Measurements from ENCODE around the gene PSMC3IP. TPM values are rescaled to one million over a fixed set of nuclear protein-coding genes. Genes with fewer than 3 reads are reported as not detected.

PSMC3IP gene
- polyA plus RNA-seq, 1 donor from 2014 or later, result 22.5 TPM

DNA sequence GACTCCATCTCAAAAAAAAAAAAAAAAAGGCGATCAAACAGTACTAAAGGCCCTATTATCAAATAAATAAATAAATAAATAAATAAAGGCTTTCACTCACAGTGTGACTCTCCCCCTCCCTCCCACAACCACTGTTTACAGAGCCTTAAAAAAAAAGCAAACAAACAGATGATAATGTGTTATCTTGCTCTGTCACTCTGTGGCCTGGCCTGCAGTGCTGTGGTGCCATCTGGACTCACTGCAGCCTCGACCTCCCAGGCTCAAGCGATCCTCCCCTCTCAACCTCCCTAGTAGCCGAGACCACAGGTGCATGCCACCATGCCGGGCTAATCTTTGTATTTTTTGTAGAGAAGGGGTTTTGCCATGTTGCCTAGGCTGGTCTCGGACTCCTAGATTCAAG, 49.6 kb downstream of the PSMC3IP start:
- Histone ChIP-seq H3K9ac (ENCODE audit: low read length) (no peak overlapping the region), H3K4me3 (ENCODE audit: low read length) (no peak overlapping the region), H3K36me3 (ENCODE audit: insufficient read depth, low read length) (no peaks in the 10 kb centered on the region), H2AFZ (ENCODE audit: low read depth, low read length) (no peak overlapping the region), H3F3A (ENCODE audit: insufficient read depth, low read length, poor library complexity, severe bottlenecking) (no peaks in the 10 kb centered on the region), H3K9me3 (ENCODE audit: low read length) (no peaks in the 10 kb centered on the region), H3K4me2 (ENCODE audit: low read length) (no peak overlapping the region), H3K27me3 (ENCODE audit: insufficient read depth, low read depth, low read length) (no peaks in the 10 kb centered on the region), H3K79me2 (replicated peaks; ENCODE audit: insufficient read depth, low read length) (no peaks in the 10 kb centered on the region), H3K27ac (ENCODE audit: low read length) (no peak overlapping the region), H3K9me2 (ENCODE audit: insufficient read depth, low read length) (no peaks in the 10 kb centered on the region), H4K20me1 (ENCODE audit: insufficient read depth) (no peaks in the 10 kb centered on the region)
- TF ChIP-seq MXI1 (conservative IDR thresholded peaks at IDR 0.05; ENCODE audit: poor library complexity, severe bottlenecking) (no peak), RAD21 (conservative IDR thresholded peaks at IDR 0.05) (no peak), EZH2 (IDR thresholded peaks at IDR 0.05; ENCODE audit: borderline replicate concordance, insufficient read depth, low read length, poor library complexity, severe bottlenecking) (no peak), EP300 (conservative IDR thresholded peaks at IDR 0.05; ENCODE audit: poor library complexity, severe bottlenecking) (no peak), CTCF (IDR thresholded peaks at IDR 0.05; ENCODE audit: poor library complexity, severe bottlenecking) (no peak)
- TF ChIP-seq, protein P1, sequence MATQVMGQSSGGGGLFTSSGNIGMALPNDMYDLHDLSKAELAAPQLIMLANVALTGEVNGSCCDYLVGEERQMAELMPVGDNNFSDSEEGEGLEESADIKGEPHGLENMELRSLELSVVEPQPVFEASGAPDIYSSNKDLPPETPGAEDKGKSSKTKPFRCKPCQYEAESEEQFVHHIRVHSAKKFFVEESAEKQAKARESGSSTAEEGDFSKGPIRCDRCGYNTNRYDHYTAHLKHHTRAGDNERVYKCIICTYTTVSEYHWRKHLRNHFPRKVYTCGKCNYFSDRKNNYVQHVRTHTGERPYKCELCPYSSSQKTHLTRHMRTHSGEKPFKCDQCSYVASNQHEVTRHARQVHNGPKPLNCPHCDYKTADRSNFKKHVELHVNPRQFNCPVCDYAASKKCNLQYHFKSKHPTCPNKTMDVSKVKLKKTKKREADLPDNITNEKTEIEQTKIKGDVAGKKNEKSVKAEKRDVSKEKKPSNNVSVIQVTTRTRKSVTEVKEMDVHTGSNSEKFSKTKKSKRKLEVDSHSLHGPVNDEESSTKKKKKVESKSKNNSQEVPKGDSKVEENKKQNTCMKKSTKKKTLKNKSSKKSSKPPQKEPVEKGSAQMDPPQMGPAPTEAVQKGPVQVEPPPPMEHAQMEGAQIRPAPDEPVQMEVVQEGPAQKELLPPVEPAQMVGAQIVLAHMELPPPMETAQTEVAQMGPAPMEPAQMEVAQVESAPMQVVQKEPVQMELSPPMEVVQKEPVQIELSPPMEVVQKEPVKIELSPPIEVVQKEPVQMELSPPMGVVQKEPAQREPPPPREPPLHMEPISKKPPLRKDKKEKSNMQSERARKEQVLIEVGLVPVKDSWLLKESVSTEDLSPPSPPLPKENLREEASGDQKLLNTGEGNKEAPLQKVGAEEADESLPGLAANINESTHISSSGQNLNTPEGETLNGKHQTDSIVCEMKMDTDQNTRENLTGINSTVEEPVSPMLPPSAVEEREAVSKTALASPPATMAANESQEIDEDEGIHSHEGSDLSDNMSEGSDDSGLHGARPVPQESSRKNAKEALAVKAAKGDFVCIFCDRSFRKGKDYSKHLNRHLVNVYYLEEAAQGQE (IDR thresholded peaks at IDR 0.05; ENCODE audit: borderline replicate concordance), result no peak

GRCh38 chr17:42526031-42526444, 51.5 kb downstream of the PSMC3IP start:
- H3K9me2 ChIP-seq (ENCODE audit: insufficient read depth, low read length), result no peaks in the 10 kb centered on the region
- H3K27ac ChIP-seq (ENCODE audit: low read length), result no peak overlapping the region
- H3K9ac ChIP-seq (ENCODE audit: low read length), result no peak overlapping the region
- H4K20me1 ChIP-seq (ENCODE audit: insufficient read depth), result no peaks in the 10 kb centered on the region
- H3K79me2 ChIP-seq (replicated peaks; ENCODE audit: insufficient read depth, low read length), result no peaks in the 10 kb centered on the region
- no peak overlapping the region for H3K4me3 ChIP-seq (ENCODE audit: low read length)
- no peaks in the 10 kb centered on the region for H3K27me3 ChIP-seq (ENCODE audit: insufficient read depth, low read depth, low read length)
- H3K4me2 ChIP-seq (ENCODE audit: low read length), result no peak overlapping the region
- H3K9me3 ChIP-seq (ENCODE audit: low read length), result no peaks in the 10 kb centered on the region
- no peak for TF ChIP-seq CTCF (IDR thresholded peaks at IDR 0.05; ENCODE audit: poor library complexity, severe bottlenecking)
- TF ChIP-seq TAF1 (IDR thresholded peaks at IDR 0.05; ENCODE audit: low read depth), result no peak
- no peak for TF ChIP-seq EP300 (conservative IDR thresholded peaks at IDR 0.05; ENCODE audit: poor library complexity, severe bottlenecking)
- TF ChIP-seq EZH2 (IDR thresholded peaks at IDR 0.05; ENCODE audit: borderline replicate concordance, insufficient read depth, low read length, poor library complexity, severe bottlenecking), result no peak
- TF ChIP-seq, protein P1 (IDR thresholded peaks at IDR 0.05; ENCODE audit: borderline replicate concordance), result no peak
- no peak for TF ChIP-seq POLR2AphosphoS5 (IDR thresholded peaks at IDR 0.05)
- TF ChIP-seq SMC3 (conservative IDR thresholded peaks at IDR 0.05; ENCODE audit: poor library complexity), result no peak
- no peaks in the 10 kb centered on the region for H3K36me3 ChIP-seq (ENCODE audit: insufficient read depth, low read length)
- H3F3A ChIP-seq (ENCODE audit: insufficient read depth, low read length, poor library complexity, severe bottlenecking), result no peaks in the 10 kb centered on the region
- no peak overlapping the region for H2AFZ ChIP-seq (ENCODE audit: low read depth, low read length)
